GM23338 (cell line): ENCODE measurements around the gene SIL1. TPM values are rescaled to one million over a fixed set of nuclear protein-coding genes. Genes with fewer than 3 reads are reported as not detected.

ENCODE experiments used
- ATAC-seq: fragments of 200-7000 bp; cut with Tn5 transposase; 3 replicates; pipeline ENCODE4 v1.9.1; 2020
- DNase-seq: peaks from one replicate; pipeline ENCODE4 v3.0.0-alpha.2; 2015; ENCODE audit warnings: low spot score
- H2AFZ ChIP-seq: fragments of 200-600 bp; sonication (generic); 2 replicates; pipeline ENCODE4 v1.8.0; 2016; ENCODE audit warnings: antibody characterized with exemption, mild to moderate bottlenecking, moderate library complexity
- H3F3A ChIP-seq: fragments of 200-600 bp; sonication (generic); replicated peaks from 2 replicates; pipeline ENCODE4 v1.8.0; 2017; ENCODE audit warnings: antibody characterized with exemption, mixed run types, low read depth
- H3K27ac ChIP-seq: fragments of 200-600 bp; sonication (generic); 2 replicates; pipeline ENCODE4 v1.6.1; 2016; ENCODE audit warnings: low read depth
- H3K27me3 ChIP-seq: fragments of 200-600 bp; sonication (generic); 2 replicates; pipeline ENCODE4 v1.8.0; 2016; ENCODE audit warnings: mild to moderate bottlenecking, mixed run types, moderate library complexity; ENCODE audit not compliant: insufficient read depth
- H3K36me3 ChIP-seq: fragments of 200-600 bp; sonication (generic); 2 replicates; pipeline ENCODE4 v1.8.0; 2016; ENCODE audit warnings: mild to moderate bottlenecking; ENCODE audit not compliant: insufficient read depth
- H3K4me1 ChIP-seq: fragments of 200-600 bp; sonication (generic); 2 replicates; pipeline ENCODE4 v1.8.0; 2016; ENCODE audit warnings: mild to moderate bottlenecking, moderate library complexity; ENCODE audit not compliant: insufficient read depth
- H3K4me2 ChIP-seq: fragments of 200-600 bp; sonication (generic); 2 replicates; pipeline ENCODE4 v1.7.1; 2017; ENCODE audit warnings: mixed run types
- H3K4me3 ChIP-seq: fragments of 200-600 bp; sonication (generic); 2 replicates; pipeline ENCODE4 v1.6.1; 2016; ENCODE audit warnings: mixed run types
- H3K79me2 ChIP-seq: fragments of 200-600 bp; sonication (generic); replicated peaks from 2 replicates; pipeline ENCODE4 v1.8.0; 2017; ENCODE audit warnings: mild to moderate bottlenecking; ENCODE audit not compliant: insufficient read depth
- H3K9me2 ChIP-seq: fragments of 200-600 bp; sonication (generic); 2 replicates; pipeline ENCODE4 v1.8.0; 2017; ENCODE audit not compliant: insufficient read depth
- H4K20me1 ChIP-seq: fragments of 200-600 bp; sonication (generic); replicated peaks from 2 replicates; pipeline ENCODE4 v1.8.0; 2017; ENCODE audit warnings: mild to moderate bottlenecking; ENCODE audit not compliant: insufficient read depth
- H3K27ac Mint-ChIP-seq: 2 replicates; pipeline ENCODE4 v1.8.0; 2020; ENCODE audit warnings: inconsistent platforms, mild to moderate bottlenecking, moderate library complexity, mixed read lengths
- H3K27me3 Mint-ChIP-seq: 3 replicates; pipeline ENCODE4 v1.8.0; 2022; ENCODE audit warnings: low read depth, mild to moderate bottlenecking, moderate library complexity, mixed read lengths, inconsistent platforms; ENCODE audit not compliant: insufficient read depth, poor library complexity
- H3K36me3 Mint-ChIP-seq: 3 replicates; pipeline ENCODE4 v1.8.0; 2021; ENCODE audit warnings: low read depth, mild to moderate bottlenecking, inconsistent platforms, moderate library complexity, mixed read lengths
- H3K4me1 Mint-ChIP-seq: 3 replicates; pipeline ENCODE4 v1.8.0; 2020; ENCODE audit warnings: mild to moderate bottlenecking, inconsistent platforms, mixed read lengths
- H3K4me3 Mint-ChIP-seq: 3 replicates; pipeline ENCODE4 v1.8.0; 2021; ENCODE audit warnings: moderate library complexity, mild to moderate bottlenecking, inconsistent platforms, mixed read lengths
- H3K9me3 Mint-ChIP-seq: 3 replicates; pipeline ENCODE4 v1.8.0; 2020; ENCODE audit warnings: moderate library complexity, mild to moderate bottlenecking, inconsistent platforms, mixed read lengths
- CREB1 ChIP-seq: fragments of 250-450 bp; sonication (Bioruptor Pico); IDR thresholded peaks from 2 replicates; pipeline ENCODE4 v1.5.0; 2020; ENCODE audit warnings: low read depth, mild to moderate bottlenecking, moderate library complexity
- EZH2phosphoT487 ChIP-seq: fragments of 200-600 bp; sonication (generic); IDR thresholded peaks from one replicate; pipeline ENCODE4 v1.8.1; 2018; ENCODE audit warnings: antibody characterized with exemption; ENCODE audit not compliant: unreplicated experiment
- NANOG ChIP-seq: IDR thresholded peaks from 2 replicates; pipeline ENCODE4 v1.6.1; 2016; ENCODE audit warnings: antibody characterized with exemption, borderline replicate concordance
- POLR2AphosphoS5 ChIP-seq: IDR thresholded peaks from 2 replicates; pipeline ENCODE4 v1.6.1; 2016; ENCODE audit warnings: antibody characterized with exemption, low read depth
- REST ChIP-seq: IDR thresholded peaks from one replicate; pipeline ENCODE4 v1.6.1; 2018; ENCODE audit warnings: antibody characterized with exemption; ENCODE audit not compliant: unreplicated experiment
- STAT1 ChIP-seq: IDR thresholded peaks from one replicate; pipeline ENCODE4 v1.6.1; 2016; ENCODE audit warnings: antibody characterized with exemption; ENCODE audit not compliant: unreplicated experiment
- ZNF114 ChIP-seq: fragments of 250-450 bp; sonication (Bioruptor Pico); IDR thresholded peaks from 2 replicates; pipeline ENCODE4 v1.5.0; 2020; ENCODE audit warnings: mild to moderate bottlenecking, moderate library complexity
- ZNF331 ChIP-seq: fragments of 250-450 bp; sonication (Bioruptor Pico); IDR thresholded peaks from 2 replicates; pipeline ENCODE4 v1.5.0; 2020; ENCODE audit warnings: low read depth, mild to moderate bottlenecking, moderate library complexity
- polyA plus RNA-seq: library from polyadenylated mRNA; unstranded; fragments of >200 nt; fragmentation: Nextera tagmentation; extraction: Ambion mirVana; gene quantifications from 2 replicates; pipeline ENCODE4 v1.2.1, GENCODE V29; 2016
- total RNA-seq: library from RNA; depleted of rRNA; stranded (reverse); fragments of >200 nt; shearing (Covaris generic); gene quantifications from 2 replicates; pipeline ENCODE4 v1.2.3, GENCODE V29; 2014
- TF ChIP-seq, protein P1 (sequence below), 2 experiments: fragments of 200-600 bp in 1 of 2; sonication (generic) in 1 of 2; conservative IDR thresholded peaks; 2 replicates each; pipeline versions ENCODE4 v1.5.1 to v1.6.1; 2016 to 2017; ENCODE audit warnings: antibody characterized with exemption in 2 of 2, low read depth in 2 of 2, mild to moderate bottlenecking in 2 of 2, moderate library complexity in 1 of 2
- TF ChIP-seq, protein P2 (sequence below): fragments of 250-450 bp; sonication (Bioruptor Pico); IDR thresholded peaks from 2 replicates; pipeline ENCODE4 v1.5.0; 2020; ENCODE audit warnings: mild to moderate bottlenecking, moderate library complexity

SIL1 gene
- total and polyA plus RNA-seq, 2 experiments from 2014 or later = 5.5 to 5.9 TPM

- no peak for TF ChIP-seq REST
Measured at GRCh38 chr5:138979684-138980280, 218.4 kb downstream of the SIL1 start (continued).

- DNase-seq (no peak), ATAC-seq (no peak)
- Mint-ChIP-seq H3K27me3 (peaks cover 2% of the 10 kb centered on the region), H3K36me3 (no peaks in the 10 kb centered on the region; the same call in 2 of the 3 replicates), H3K27ac (no peak overlapping the region), H3K9me3 (no peaks in the 10 kb centered on the region), H3K4me1 (peaks cover 20% of the 10 kb centered on the region), H3K4me3 (no peak overlapping the region)
- H3F3A ChIP-seq = no peaks in the 10 kb centered on the region
- H3K27ac ChIP-seq = no peak overlapping the region
- no peaks in the 10 kb centered on the region for H3K27me3 ChIP-seq
- H3K4me1 ChIP-seq = peaks cover 20% of the 10 kb centered on the region
- H3K79me2 ChIP-seq = no peaks in the 10 kb centered on the region
- no peaks in the 10 kb centered on the region for H3K36me3 ChIP-seq
- no peaks in the 10 kb centered on the region for H3K9me2 ChIP-seq
- H4K20me1 ChIP-seq = no peaks in the 10 kb centered on the region
- 0 out of 2 replicates have a peak overlapping the region, but pooled peaks have one; percentile 56 for H3K4me2 ChIP-seq
- no peak overlapping the region for H2AFZ ChIP-seq
- H3K4me3 ChIP-seq = no peak overlapping the region
- TF ChIP-seq STAT1 (no peak), ZNF114 (CRISPR knock-in tag) (no peak), NANOG (no peak), CREB1 (CRISPR knock-in tag) (no peak), EZH2phosphoT487 (no peak), ZNF331 (CRISPR knock-in tag) (no peak), REST (no peak), POLR2AphosphoS5 (no peak)
- TF ChIP-seq, protein P1, sequence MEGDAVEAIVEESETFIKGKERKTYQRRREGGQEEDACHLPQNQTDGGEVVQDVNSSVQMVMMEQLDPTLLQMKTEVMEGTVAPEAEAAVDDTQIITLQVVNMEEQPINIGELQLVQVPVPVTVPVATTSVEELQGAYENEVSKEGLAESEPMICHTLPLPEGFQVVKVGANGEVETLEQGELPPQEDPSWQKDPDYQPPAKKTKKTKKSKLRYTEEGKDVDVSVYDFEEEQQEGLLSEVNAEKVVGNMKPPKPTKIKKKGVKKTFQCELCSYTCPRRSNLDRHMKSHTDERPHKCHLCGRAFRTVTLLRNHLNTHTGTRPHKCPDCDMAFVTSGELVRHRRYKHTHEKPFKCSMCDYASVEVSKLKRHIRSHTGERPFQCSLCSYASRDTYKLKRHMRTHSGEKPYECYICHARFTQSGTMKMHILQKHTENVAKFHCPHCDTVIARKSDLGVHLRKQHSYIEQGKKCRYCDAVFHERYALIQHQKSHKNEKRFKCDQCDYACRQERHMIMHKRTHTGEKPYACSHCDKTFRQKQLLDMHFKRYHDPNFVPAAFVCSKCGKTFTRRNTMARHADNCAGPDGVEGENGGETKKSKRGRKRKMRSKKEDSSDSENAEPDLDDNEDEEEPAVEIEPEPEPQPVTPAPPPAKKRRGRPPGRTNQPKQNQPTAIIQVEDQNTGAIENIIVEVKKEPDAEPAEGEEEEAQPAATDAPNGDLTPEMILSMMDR (conservative IDR thresholded peaks at IDR 0.05; ENCODE audit: low read depth in 2 of 2) = no peak
- TF ChIP-seq, protein P2, sequence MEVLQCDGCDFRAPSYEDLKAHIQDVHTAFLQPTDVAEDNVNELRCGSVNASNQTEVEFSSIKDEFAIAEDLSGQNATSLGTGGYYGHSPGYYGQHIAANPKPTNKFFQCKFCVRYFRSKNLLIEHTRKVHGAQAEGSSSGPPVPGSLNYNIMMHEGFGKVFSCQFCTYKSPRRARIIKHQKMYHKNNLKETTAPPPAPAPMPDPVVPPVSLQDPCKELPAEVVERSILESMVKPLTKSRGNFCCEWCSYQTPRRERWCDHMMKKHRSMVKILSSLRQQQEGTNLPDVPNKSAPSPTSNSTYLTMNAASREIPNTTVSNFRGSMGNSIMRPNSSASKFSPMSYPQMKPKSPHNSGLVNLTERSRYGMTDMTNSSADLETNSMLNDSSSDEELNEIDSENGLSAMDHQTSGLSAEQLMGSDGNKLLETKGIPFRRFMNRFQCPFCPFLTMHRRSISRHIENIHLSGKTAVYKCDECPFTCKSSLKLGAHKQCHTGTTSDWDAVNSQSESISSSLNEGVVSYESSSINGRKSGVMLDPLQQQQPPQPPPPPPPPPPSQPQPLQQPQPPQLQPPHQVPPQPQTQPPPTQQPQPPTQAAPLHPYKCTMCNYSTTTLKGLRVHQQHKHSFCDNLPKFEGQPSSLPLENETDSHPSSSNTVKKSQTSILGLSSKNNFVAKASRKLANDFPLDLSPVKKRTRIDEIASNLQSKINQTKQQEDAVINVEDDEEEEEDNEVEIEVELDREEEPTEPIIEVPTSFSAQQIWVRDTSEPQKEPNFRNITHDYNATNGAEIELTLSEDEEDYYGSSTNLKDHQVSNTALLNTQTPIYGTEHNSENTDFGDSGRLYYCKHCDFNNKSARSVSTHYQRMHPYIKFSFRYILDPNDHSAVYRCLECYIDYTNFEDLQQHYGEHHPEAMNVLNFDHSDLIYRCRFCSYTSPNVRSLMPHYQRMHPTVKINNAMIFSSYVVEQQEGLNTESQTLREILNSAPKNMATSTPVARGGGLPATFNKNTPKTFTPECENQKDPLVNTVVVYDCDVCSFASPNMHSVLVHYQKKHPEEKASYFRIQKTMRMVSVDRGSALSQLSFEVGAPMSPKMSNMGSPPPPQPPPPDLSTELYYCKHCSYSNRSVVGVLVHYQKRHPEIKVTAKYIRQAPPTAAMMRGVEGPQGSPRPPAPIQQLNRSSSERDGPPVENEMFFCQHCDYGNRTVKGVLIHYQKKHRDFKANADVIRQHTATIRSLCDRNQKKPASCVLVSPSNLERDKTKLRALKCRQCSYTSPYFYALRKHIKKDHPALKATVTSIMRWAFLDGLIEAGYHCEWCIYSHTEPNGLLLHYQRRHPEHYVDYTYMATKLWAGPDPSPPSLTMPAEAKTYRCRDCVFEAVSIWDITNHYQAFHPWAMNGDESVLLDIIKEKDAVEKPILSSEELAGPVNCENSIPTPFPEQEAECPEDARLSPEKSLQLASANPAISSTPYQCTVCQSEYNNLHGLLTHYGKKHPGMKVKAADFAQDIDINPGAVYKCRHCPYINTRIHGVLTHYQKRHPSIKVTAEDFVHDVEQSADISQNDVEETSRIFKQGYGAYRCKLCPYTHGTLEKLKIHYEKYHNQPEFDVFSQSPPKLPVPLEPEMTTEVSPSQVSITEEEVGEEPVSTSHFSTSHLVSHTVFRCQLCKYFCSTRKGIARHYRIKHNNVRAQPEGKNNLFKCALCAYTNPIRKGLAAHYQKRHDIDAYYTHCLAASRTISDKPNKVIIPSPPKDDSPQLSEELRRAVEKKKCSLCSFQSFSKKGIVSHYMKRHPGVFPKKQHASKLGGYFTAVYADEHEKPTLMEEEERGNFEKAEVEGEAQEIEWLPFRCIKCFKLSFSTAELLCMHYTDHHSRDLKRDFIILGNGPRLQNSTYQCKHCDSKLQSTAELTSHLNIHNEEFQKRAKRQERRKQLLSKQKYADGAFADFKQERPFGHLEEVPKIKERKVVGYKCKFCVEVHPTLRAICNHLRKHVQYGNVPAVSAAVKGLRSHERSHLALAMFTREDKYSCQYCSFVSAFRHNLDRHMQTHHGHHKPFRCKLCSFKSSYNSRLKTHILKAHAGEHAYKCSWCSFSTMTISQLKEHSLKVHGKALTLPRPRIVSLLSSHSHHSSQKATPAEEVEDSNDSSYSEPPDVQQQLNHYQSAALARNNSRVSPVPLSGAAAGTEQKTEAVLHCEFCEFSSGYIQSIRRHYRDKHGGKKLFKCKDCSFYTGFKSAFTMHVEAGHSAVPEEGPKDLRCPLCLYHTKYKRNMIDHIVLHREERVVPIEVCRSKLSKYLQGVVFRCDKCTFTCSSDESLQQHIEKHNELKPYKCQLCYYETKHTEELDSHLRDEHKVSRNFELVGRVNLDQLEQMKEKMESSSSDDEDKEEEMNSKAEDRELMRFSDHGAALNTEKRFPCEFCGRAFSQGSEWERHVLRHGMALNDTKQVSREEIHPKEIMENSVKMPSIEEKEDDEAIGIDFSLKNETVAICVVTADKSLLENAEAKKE (CRISPR knock-in tag) = no peak
Measured at GRCh38 chr5:138978581-138978980, 219.6 kb downstream of the SIL1 start.
